ENCODE measurements around the gene ASXL3.

Gene ASXL3

GRCh38 chr18:33729556-33729955 is 151.5 kb downstream of the ASXL3 start:
- DNase-seq: no peak

GRCh38 chr18:33733376-33733775 is 155.4 kb downstream of the ASXL3 start:
- DNase-seq: no peak

- DNase-seq: no peak
These were observed 157.4 kb downstream of the ASXL3 start for GRCh38 chr18:33735428-33735827.

- DNase-seq: no peak
These were observed 163.7 kb downstream of the ASXL3 start for GRCh38 chr18:33741760-33742159.

GRCh38 chr18:33744032-33744697 is 166.1 kb downstream of the ASXL3 start:
- no peak for DNase-seq

- DNase-seq: no peak
These were observed 167.3 kb downstream of the ASXL3 start for GRCh38 chr18:33745151-33745795.

GRCh38 chr18:33745871-33746545 is 168.0 kb downstream of the ASXL3 start:
- DNase-seq: no peak

- no peak for DNase-seq
These were observed 171.8 kb downstream of the ASXL3 start for GRCh38 chr18:33749834-33750233.

GRCh38 chr18:33750366-33750765 is 172.3 kb downstream of the ASXL3 start:
- no peak for DNase-seq

- DNase-seq: peak in 1 of 3 donors; percentile 2
These were observed 173.7 kb downstream of the ASXL3 start for GRCh38 chr18:33751613-33752221.

GRCh38 chr18:33755391-33755790 is 177.4 kb downstream of the ASXL3 start:
- no peak for DNase-seq

- no peak for DNase-seq
These were observed 178.0 kb downstream of the ASXL3 start for GRCh38 chr18:33755931-33756560.

GRCh38 chr18:33757037-33757436 is 179.0 kb downstream of the ASXL3 start:
- DNase-seq: no peak

- DNase-seq: peak in 1 of 3 donors; percentile 17
These were observed 183.3 kb downstream of the ASXL3 start for GRCh38 chr18:33761363-33761762.

- DNase-seq: no peak
These were observed 203.4 kb downstream of the ASXL3 start for GRCh38 chr18:33781429-33781828.
